Transverse colon (tissue), 3 donors: Measurements from ENCODE around the gene RNF26.

ENCODE experiments used
- CTCF ChIP-seq, 5 experiments: fragments of 200-600 bp in 3 of 5; fragments of 450-650 bp in 2 of 5; sonication (generic) in 3 of 5; IDR thresholded peaks; 1 replicate in 2 of 5; 2 replicates in 3 of 5; pipeline ENCODE4 v1.5.1; 2016 to 2017; ENCODE audit warnings: antibody characterized with exemption in 5 of 5, inconsistent platforms in 3 of 5, mild to moderate bottlenecking in 2 of 5, moderate library complexity in 1 of 5
- EP300 ChIP-seq: sonication (generic); formaldehyde crosslinking; IDR thresholded peaks from one replicate; pipeline ENCODE4 v1.6.1; 2017; ENCODE audit warnings: antibody characterized with exemption, low read depth

- TF ChIP-seq CTCF (IDR thresholded peaks at IDR 0.05) (no peak), EP300 (no peak)
These were observed 19.0 kb upstream of the RNF26 start for GRCh38 chr11:119315131-119316015.
